GM21447 (cell line): ENCODE data around the gene COL8A2.
A peak's percentile ranks its signal among the peaks of the same experiment; 100 is the strongest.

Experiments used
- ATAC-seq: cut with Tn5 transposase; IDR thresholded peaks from one replicate; pipeline ENCODE4 v1.9.1; 2021; ENCODE audit not compliant: unreplicated experiment

The COL8A2 gene

GRCh38 chr1:36157973-36158826, 33.2 kb upstream of the COL8A2 start:
- no peak for ATAC-seq

GRCh38 chr1:36157115-36157903, 32.3 kb upstream of the COL8A2 start:
- no peak for ATAC-seq

- ATAC-seq = no peak
Observed at GRCh38 chr1:36156329-36157114, 31.5 kb upstream of the COL8A2 start.

- no peak for ATAC-seq
Observed at GRCh38 chr1:36155408-36156328, 30.6 kb upstream of the COL8A2 start, which contains the start of gene MAP7D1. Gene MAP7D1 (plus strand): TSS chr1:36156160. CDS start chr1:36156418, 258 bp downstream.

GRCh38 chr1:36154765-36155407, 29.9 kb upstream of the COL8A2 start:
- ATAC-seq = no peak

GRCh38 chr1:36154335-36154734, 29.3 kb upstream of the COL8A2 start:
- ATAC-seq = no peak

GRCh38 chr1:36153476-36153875, 28.5 kb upstream of the COL8A2 start:
- ATAC-seq = no peak

GRCh38 chr1:36151845-36152203, 26.8 kb upstream of the COL8A2 start:
- ATAC-seq = no peak

- no peak for ATAC-seq
Observed at GRCh38 chr1:36151134-36151844, 26.3 kb upstream of the COL8A2 start.

GRCh38 chr1:36150296-36151133, 25.5 kb upstream of the COL8A2 start:
- peak; percentile 55 for ATAC-seq

GRCh38 chr1:36149973-36150295, 24.9 kb upstream of the COL8A2 start:
- ATAC-seq = no peak

GRCh38 chr1:36149237-36149972, 24.4 kb upstream of the COL8A2 start, which contains the start of gene TRAPPC3:
Gene TRAPPC3 (minus strand): TSS chr1:36149486. CDS start chr1:36149378, 108 bp downstream.
- peak; percentile 83 for ATAC-seq

- ATAC-seq = no peak
Observed at GRCh38 chr1:36148821-36149236, 23.8 kb upstream of the COL8A2 start.

GRCh38 chr1:36144413-36144812, 19.4 kb upstream of the COL8A2 start:
- no peak for ATAC-seq

- ATAC-seq = no peak
Observed at GRCh38 chr1:36143424-36143823, 18.4 kb upstream of the COL8A2 start.

- no peak for ATAC-seq
Observed at GRCh38 chr1:36142121-36142520, 17.1 kb upstream of the COL8A2 start.

- no peak for ATAC-seq
Observed at GRCh38 chr1:36139521-36139920, 14.5 kb upstream of the COL8A2 start.

- ATAC-seq = no peak
Observed at GRCh38 chr1:36137776-36138175, 12.8 kb upstream of the COL8A2 start.
